HEK293T (cell line): ENCODE results near the gene NDUFS6.

Experiments
- BHLHE40 ChIP-seq: fragments of 450-650 bp; IDR thresholded peaks from 2 replicates; pipeline ENCODE4 v1.6.1; 2016; ENCODE audit warnings: mild to moderate bottlenecking, moderate library complexity, borderline replicate concordance
- CTBP1 ChIP-seq: fragments of 450-650 bp; IDR thresholded peaks from 2 replicates; pipeline ENCODE4 v1.6.1; 2016; ENCODE audit warnings: borderline replicate concordance
- ELF4 ChIP-seq: fragments of 450-650 bp; IDR thresholded peaks from 2 replicates; pipeline ENCODE4 v1.6.1; 2017; ENCODE audit warnings: antibody characterized with exemption
- FOXA1 ChIP-seq: fragments of 450-650 bp; IDR thresholded peaks from 2 replicates; pipeline ENCODE4 v1.6.1; 2016; ENCODE audit warnings: mild to moderate bottlenecking
- FOXK2 ChIP-seq: fragments of 450-650 bp; IDR thresholded peaks from 2 replicates; pipeline ENCODE4 v1.6.1; 2016; ENCODE audit warnings: mild to moderate bottlenecking
- FOXM1 ChIP-seq: fragments of 450-650 bp; IDR thresholded peaks from 2 replicates; pipeline ENCODE4 v1.6.1; 2017; ENCODE audit warnings: mild to moderate bottlenecking, borderline replicate concordance
- HDGF ChIP-seq: fragments of 450-650 bp; IDR thresholded peaks from 2 replicates; pipeline ENCODE4 v1.6.1; 2017; ENCODE audit warnings: antibody characterized with exemption, borderline replicate concordance
- NFRKB ChIP-seq: fragments of 450-650 bp; IDR thresholded peaks from 2 replicates; pipeline ENCODE4 v1.6.1; 2016; ENCODE audit warnings: mild to moderate bottlenecking, moderate library complexity
- SP1 ChIP-seq: fragments of 450-650 bp; IDR thresholded peaks from 2 replicates; pipeline ENCODE4 v1.6.1; 2017
- SUZ12 ChIP-seq: fragments of 450-650 bp; IDR thresholded peaks from 2 replicates; pipeline ENCODE4 v1.6.1; 2016; ENCODE audit warnings: mild to moderate bottlenecking
- TF ChIP-seq, protein P1 (sequence below): fragments of 450-650 bp; IDR thresholded peaks from 2 replicates; pipeline ENCODE4 v1.6.1; 2016

DNA sequence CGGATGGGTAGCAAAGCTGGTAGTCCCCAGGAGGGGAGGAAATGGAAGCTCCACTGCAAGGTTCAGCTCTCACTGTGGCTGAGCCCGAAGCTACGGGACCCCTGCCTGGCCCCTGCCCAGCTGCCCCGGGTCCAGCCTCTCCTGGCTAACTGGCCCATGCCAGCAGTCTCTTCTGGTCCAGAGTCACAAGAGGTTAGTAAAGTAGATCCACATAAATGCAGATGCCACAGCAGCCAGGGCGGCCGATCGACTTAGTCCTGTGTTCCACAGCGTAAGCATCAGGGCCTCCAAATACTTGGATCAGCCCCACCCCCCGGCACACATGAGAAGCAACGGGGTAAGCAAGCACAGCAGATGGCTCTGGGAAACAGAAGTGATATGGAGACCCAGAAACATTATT, 43.7 kb upstream of the NDUFS6 start:
- TF ChIP-seq HDGF (no peak), FOXM1 (no peak), BHLHE40 (no peak), CTBP1 (no peak), FOXK2 (no peak), SUZ12 (no peak), SP1 (no peak), FOXA1 (no peak), ELF4 (no peak), NFRKB (no peak)
- TF ChIP-seq, protein P1, sequence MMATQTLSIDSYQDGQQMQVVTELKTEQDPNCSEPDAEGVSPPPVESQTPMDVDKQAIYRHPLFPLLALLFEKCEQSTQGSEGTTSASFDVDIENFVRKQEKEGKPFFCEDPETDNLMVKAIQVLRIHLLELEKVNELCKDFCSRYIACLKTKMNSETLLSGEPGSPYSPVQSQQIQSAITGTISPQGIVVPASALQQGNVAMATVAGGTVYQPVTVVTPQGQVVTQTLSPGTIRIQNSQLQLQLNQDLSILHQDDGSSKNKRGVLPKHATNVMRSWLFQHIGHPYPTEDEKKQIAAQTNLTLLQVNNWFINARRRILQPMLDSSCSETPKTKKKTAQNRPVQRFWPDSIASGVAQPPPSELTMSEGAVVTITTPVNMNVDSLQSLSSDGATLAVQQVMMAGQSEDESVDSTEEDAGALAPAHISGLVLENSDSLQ = no peak
